Mucosa of stomach (tissue), 1 donor: ENCODE measurements around the gene SPATA31A6.
"Not testable (repeated sequence)": the region's sequence is repeated elsewhere in the genome, so short reads cannot be mapped to it uniquely, and the experiment has no call there.

ENCODE experiments used
- H3K27me3 ChIP-seq: one replicate; pipeline ENCODE4 v1.7.0; 2013; ENCODE audit warnings: mild to moderate bottlenecking, low read length; ENCODE audit not compliant: control insufficient read depth, insufficient read depth
- H3K36me3 ChIP-seq: one replicate; pipeline ENCODE4 v1.7.0; 2013; ENCODE audit warnings: low read length; ENCODE audit not compliant: control insufficient read depth, insufficient read depth
- H3K4me1 ChIP-seq: one replicate; pipeline ENCODE4 v1.7.0; 2013; ENCODE audit warnings: mild to moderate bottlenecking, low read length; ENCODE audit not compliant: control insufficient read depth, insufficient read depth
- H3K4me3 ChIP-seq: one replicate; pipeline ENCODE4 v1.7.0; 2013; ENCODE audit warnings: low read length
- H3K9ac ChIP-seq: one replicate; pipeline ENCODE4 v1.7.0; 2013; ENCODE audit warnings: mild to moderate bottlenecking, low read length, moderate library complexity
- H3K9me3 ChIP-seq: one replicate; pipeline ENCODE4 v1.7.0; 2013; ENCODE audit warnings: mild to moderate bottlenecking, low read length, moderate library complexity; ENCODE audit not compliant: control insufficient read depth
- donor health status: Pancreatic carcinoma.

SPATA31A6 gene

GRCh38 chr9:42183359-42183758, at the start of gene SPATA31A6:
TSS of gene SPATA31A6 (plus strand) at chr9:42183659. CDS start at chr9:42183688, 29 bp downstream.
- H3K27me3 ChIP-seq, H3K4me3 ChIP-seq, H3K9me3 ChIP-seq, H3K36me3 ChIP-seq, H3K9ac ChIP-seq, H3K4me1 ChIP-seq: not testable (repeated sequence)

GRCh38 chr9:42160299-42160698, 23.2 kb upstream of the SPATA31A6 start:
- not testable (repeated sequence) for H3K27me3 ChIP-seq, H3K36me3 ChIP-seq, H3K4me3 ChIP-seq, H3K4me1 ChIP-seq, H3K9ac ChIP-seq, H3K9me3 ChIP-seq

GRCh38 chr9:42219861-42220260, 36.4 kb downstream of the SPATA31A6 start:
- not testable (repeated sequence) for H3K36me3 ChIP-seq, H3K27me3 ChIP-seq, H3K4me1 ChIP-seq, H3K9ac ChIP-seq, H3K9me3 ChIP-seq, H3K4me3 ChIP-seq

- H3K9ac ChIP-seq, H3K36me3 ChIP-seq, H3K4me1 ChIP-seq: not testable (repeated sequence)
These were observed 39.8 kb downstream of the SPATA31A6 start for GRCh38 chr9:42223230-42223629.

GRCh38 chr9:42233031-42233430, 49.6 kb downstream of the SPATA31A6 start:
- H3K4me3 ChIP-seq, H3K36me3 ChIP-seq, H3K9ac ChIP-seq, H3K9me3 ChIP-seq, H3K4me1 ChIP-seq, H3K27me3 ChIP-seq: not testable (repeated sequence)

More at GRCh38 chr9:42223230-42223629, 39.8 kb downstream of the SPATA31A6 start:
- not testable (repeated sequence) for H3K27me3 ChIP-seq, H3K9me3 ChIP-seq, H3K4me3 ChIP-seq

GRCh38 chr9:42234610-42235009, 51.2 kb downstream of the SPATA31A6 start:
- not testable (repeated sequence) for H3K4me1 ChIP-seq, H3K36me3 ChIP-seq, H3K9me3 ChIP-seq, H3K9ac ChIP-seq, H3K4me3 ChIP-seq, H3K27me3 ChIP-seq

GRCh38 chr9:42235352-42235991, 52.0 kb downstream of the SPATA31A6 start:
- not testable (repeated sequence) for H3K4me3 ChIP-seq, H3K9ac ChIP-seq, H3K27me3 ChIP-seq, H3K9me3 ChIP-seq, H3K36me3 ChIP-seq, H3K4me1 ChIP-seq

GRCh38 chr9:42236097-42236496, 52.6 kb downstream of the SPATA31A6 start:
- H3K36me3 ChIP-seq, H3K9me3 ChIP-seq, H3K27me3 ChIP-seq, H3K4me3 ChIP-seq, H3K4me1 ChIP-seq, H3K9ac ChIP-seq: not testable (repeated sequence)

- H3K4me1 ChIP-seq, H3K4me3 ChIP-seq, H3K36me3 ChIP-seq, H3K9me3 ChIP-seq, H3K9ac ChIP-seq, H3K27me3 ChIP-seq: not testable (repeated sequence)
These were observed 53.9 kb downstream of the SPATA31A6 start for GRCh38 chr9:42237381-42237780.

- H3K27me3 ChIP-seq, H3K4me1 ChIP-seq, H3K9me3 ChIP-seq, H3K9ac ChIP-seq, H3K36me3 ChIP-seq, H3K4me3 ChIP-seq: not testable (repeated sequence)
These were observed 55.4 kb downstream of the SPATA31A6 start for GRCh38 chr9:42238862-42239261.
